ENCODE data around the gene ARMS2. TPM values are rescaled to one million over a fixed set of nuclear protein-coding genes. Genes with fewer than 3 reads are reported as not detected.

The ARMS2 gene
- total RNA-seq, 1 experiment from 2014 or later: not detected

- intact Hi-C loops (cut with micrococcal nuclease; ENCODE audit: unreplicated experiment): no loop called here
- Histone ChIP-seq H3K27ac (no peak overlapping the region), H3K4me2 (no peak overlapping the region)
Measured at GRCh38 chr10:122468307-122468925, 14.0 kb downstream of the ARMS2 start.

DNA sequence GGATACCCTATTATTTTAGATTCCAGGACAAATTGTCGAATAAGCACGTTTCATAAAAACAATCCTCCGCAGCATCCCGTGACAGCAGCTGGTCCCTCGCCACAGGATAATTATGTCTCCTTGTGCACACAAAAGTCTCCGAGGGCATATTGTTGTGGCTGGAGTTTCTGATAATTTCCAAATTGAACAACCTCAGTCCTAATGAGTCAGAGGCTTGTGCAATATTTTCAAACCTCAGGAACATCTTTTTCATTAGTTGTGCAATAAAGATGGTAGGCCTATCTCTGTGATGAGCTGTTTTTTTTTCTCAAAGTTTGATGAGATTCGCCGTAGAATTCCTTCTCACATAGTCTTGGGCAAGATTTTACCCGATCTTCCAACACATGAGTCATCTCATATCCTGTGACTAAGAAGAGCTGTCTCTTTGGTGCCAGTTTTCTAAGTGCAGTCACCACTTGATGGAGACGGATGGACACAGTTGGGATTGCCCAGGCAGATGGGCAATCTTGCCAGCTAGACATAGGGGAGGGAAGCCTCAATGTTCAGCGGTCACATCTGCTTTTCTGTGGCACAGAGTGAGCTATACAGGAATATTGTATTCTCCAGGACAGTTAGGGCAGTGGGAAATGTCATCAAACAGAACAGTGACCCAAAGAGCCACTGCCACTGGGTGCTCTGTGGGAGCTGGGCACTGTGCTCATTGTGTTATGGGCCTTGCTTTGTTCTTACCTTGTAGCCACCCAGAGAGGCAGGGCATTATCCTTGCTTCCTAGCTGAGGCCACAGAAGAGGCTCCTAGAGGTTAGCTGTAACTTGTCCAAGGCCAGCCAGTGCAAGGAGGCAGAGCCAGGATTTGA lies 14.7 kb downstream of the ARMS2 start:
- Histone ChIP-seq H3K4me1 (replicated peaks; ENCODE audit: insufficient read depth) (0 out of 2 replicates have a peak, but pooled peaks cover 5% of the 10 kb centered on the region), H3K27ac (no peak overlapping the region)
- no TSS peak for BruUV-seq (replicated peaks)

More at GRCh38 chr10:122468307-122468925, 14.0 kb downstream of the ARMS2 start:
- no peaks in the 10 kb centered on the region for H3K9me2 ChIP-seq (ENCODE audit: insufficient read depth)
- H3K4me3 ChIP-seq: no peak overlapping the region
- TF ChIP-seq, protein P1, sequence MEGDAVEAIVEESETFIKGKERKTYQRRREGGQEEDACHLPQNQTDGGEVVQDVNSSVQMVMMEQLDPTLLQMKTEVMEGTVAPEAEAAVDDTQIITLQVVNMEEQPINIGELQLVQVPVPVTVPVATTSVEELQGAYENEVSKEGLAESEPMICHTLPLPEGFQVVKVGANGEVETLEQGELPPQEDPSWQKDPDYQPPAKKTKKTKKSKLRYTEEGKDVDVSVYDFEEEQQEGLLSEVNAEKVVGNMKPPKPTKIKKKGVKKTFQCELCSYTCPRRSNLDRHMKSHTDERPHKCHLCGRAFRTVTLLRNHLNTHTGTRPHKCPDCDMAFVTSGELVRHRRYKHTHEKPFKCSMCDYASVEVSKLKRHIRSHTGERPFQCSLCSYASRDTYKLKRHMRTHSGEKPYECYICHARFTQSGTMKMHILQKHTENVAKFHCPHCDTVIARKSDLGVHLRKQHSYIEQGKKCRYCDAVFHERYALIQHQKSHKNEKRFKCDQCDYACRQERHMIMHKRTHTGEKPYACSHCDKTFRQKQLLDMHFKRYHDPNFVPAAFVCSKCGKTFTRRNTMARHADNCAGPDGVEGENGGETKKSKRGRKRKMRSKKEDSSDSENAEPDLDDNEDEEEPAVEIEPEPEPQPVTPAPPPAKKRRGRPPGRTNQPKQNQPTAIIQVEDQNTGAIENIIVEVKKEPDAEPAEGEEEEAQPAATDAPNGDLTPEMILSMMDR (conservative IDR thresholded peaks at IDR 0.05): no peak
- TF ChIP-seq EZH2 (IDR thresholded peaks at IDR 0.05; ENCODE audit: low read depth): no peak
- H2AFZ ChIP-seq: no peak overlapping the region
- DNase-seq: no peak
- H3K9me3 ChIP-seq (ENCODE audit: insufficient read depth, low read depth): no peaks in the 10 kb centered on the region
- ChIA-PET POLR2A (ENCODE audit: unreplicated experiment) (no interaction called here), CTCF (interaction anchor here (0.7 to 1.5 kb wide), 2 partner anchors 97 to 578 kb away, joined by 4 to 5 read pairs; no protein-coding TSS in a partner anchor)
- H3F3A ChIP-seq (ENCODE audit: insufficient read depth, low read depth): no peaks in the 10 kb centered on the region
- H3K27me3 ChIP-seq (ENCODE audit: insufficient read depth, low read depth): peaks cover 7% of the 10 kb centered on the region; the same call in 1 of the 2 replicates
- H3K36me3 ChIP-seq (ENCODE audit: low read depth): no peaks in the 10 kb centered on the region
- BruUV-seq (replicated peaks): no TSS peak
- H3K79me2 ChIP-seq (ENCODE audit: low read depth): no peaks in the 10 kb centered on the region
- H3K4me1 ChIP-seq (replicated peaks; ENCODE audit: insufficient read depth): 0 out of 2 replicates have a peak, but pooled peaks cover 5% of the 10 kb centered on the region
- H4K20me1 ChIP-seq (ENCODE audit: insufficient read depth): no peaks in the 10 kb centered on the region

DNA sequence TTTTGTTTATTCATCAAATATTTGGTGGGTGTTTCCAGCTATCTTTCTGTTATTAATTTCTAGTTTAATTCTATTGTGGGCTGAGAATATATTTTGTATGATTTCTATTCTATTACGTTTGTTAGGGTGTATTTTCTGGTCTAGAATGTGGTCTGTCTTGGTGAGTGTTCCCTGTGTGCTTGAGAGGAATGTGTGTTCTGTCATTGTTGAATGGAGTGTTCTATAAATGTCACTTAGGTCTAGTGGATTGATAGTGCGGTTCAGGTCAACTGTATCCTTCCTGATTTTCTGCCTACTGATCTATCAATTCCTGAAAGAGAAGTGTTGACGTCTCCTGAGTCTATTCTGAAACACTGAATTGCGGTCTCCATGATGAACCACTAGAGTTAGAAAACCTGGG lies 15.4 kb downstream of the ARMS2 start:
- no TSS peak for BruUV-seq (replicated peaks)
- POLR2A ChIA-PET (ENCODE audit: unreplicated experiment): no interaction called here
- no peak for TF ChIP-seq EZH2 (IDR thresholded peaks at IDR 0.05; ENCODE audit: low read depth)
- TF ChIP-seq, protein P1 (conservative IDR thresholded peaks at IDR 0.05): no peak

More for the DNA sequence above, 14.7 kb downstream of the ARMS2 start:
- ChIA-PET CTCF (interaction anchor here (1.5 kb wide), 1 partner anchor 96 kb away, joined by 4 read pairs; no protein-coding TSS in a partner anchor), POLR2A (ENCODE audit: unreplicated experiment) (no interaction called here)
- Histone ChIP-seq H3F3A (ENCODE audit: insufficient read depth, low read depth) (no peaks in the 10 kb centered on the region), H3K4me3 (no peak overlapping the region), H3K9me3 (ENCODE audit: insufficient read depth, low read depth) (no peaks in the 10 kb centered on the region), H3K4me2 (no peak overlapping the region), H2AFZ (no peak overlapping the region), H3K27me3 (ENCODE audit: insufficient read depth, low read depth) (peaks cover 4% of the 10 kb centered on the region; the same call in 1 of the 2 replicates), H3K9me2 (ENCODE audit: insufficient read depth) (no peaks in the 10 kb centered on the region), H3K79me2 (ENCODE audit: low read depth) (no peaks in the 10 kb centered on the region), H4K20me1 (ENCODE audit: insufficient read depth) (no peaks in the 10 kb centered on the region), H3K36me3 (ENCODE audit: low read depth) (no peaks in the 10 kb centered on the region)
- TF ChIP-seq EZH2 (IDR thresholded peaks at IDR 0.05; ENCODE audit: low read depth): no peak
- TF ChIP-seq, protein P1 (conservative IDR thresholded peaks at IDR 0.05): no peak
- intact Hi-C loops (cut with micrococcal nuclease; ENCODE audit: unreplicated experiment): no loop called here
- DNase-seq: peak in 1 of 2 experiments; percentile 50

More for the DNA sequence above, 15.4 kb downstream of the ARMS2 start:
- intact Hi-C loops (cut with micrococcal nuclease; ENCODE audit: unreplicated experiment): no loop called here
- Histone ChIP-seq H3K9me3 (ENCODE audit: insufficient read depth, low read depth) (no peaks in the 10 kb centered on the region), H3K79me2 (ENCODE audit: low read depth) (no peaks in the 10 kb centered on the region), H3K4me2 (no peak overlapping the region), H4K20me1 (ENCODE audit: insufficient read depth) (no peaks in the 10 kb centered on the region), H3K27me3 (ENCODE audit: insufficient read depth, low read depth) (peaks cover 4% of the 10 kb centered on the region; the same call in 1 of the 2 replicates), H3K9me2 (ENCODE audit: insufficient read depth) (no peaks in the 10 kb centered on the region), H3K36me3 (ENCODE audit: low read depth) (no peaks in the 10 kb centered on the region), H3K27ac (no peak overlapping the region), H3K4me1 (replicated peaks; ENCODE audit: insufficient read depth) (0 out of 2 replicates have a peak, but pooled peaks cover 5% of the 10 kb centered on the region), H3K4me3 (no peak overlapping the region), H3F3A (ENCODE audit: insufficient read depth, low read depth) (no peaks in the 10 kb centered on the region), H2AFZ (no peak overlapping the region)
- no peak for DNase-seq
- CTCF ChIA-PET: interaction anchor here (1.5 kb wide), 1 partner anchor 96 kb away, joined by 4 read pairs; no protein-coding TSS in a partner anchor
